NCI-H2196 (cell line): ENCODE data around the gene TNS1.

Experiments used
- DNase-seq: peaks from one replicate; lab custom pipeline; 2025; ENCODE audit not compliant: unreplicated experiment; lab: John Stamatoyannopoulos, UW

Gene TNS1

DNA sequence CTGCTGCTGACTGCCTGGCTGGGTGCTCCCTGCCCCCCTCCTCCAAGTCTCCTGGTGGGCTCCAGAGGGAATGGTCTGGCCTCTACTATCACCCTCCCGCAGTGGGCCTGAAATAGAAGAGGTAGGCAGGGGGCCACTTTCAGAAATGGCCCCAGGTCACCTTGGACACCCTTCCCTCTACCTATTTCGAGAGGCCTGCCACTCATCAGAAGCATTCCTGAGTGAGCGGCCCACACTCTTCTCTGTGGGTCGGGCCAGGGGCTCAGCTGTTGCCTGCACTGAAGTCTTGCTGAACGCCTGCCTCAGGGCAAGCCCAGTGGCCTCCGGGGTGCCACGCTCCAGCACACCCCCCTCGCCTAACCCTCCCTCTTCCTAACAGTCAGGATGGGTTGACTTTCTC, 124.9 kb downstream of the TNS1 start:
- no peak for DNase-seq

- no peak for DNase-seq
Observed at GRCh38 chr2:217876253-217876570, 126.6 kb downstream of the TNS1 start.

DNA sequence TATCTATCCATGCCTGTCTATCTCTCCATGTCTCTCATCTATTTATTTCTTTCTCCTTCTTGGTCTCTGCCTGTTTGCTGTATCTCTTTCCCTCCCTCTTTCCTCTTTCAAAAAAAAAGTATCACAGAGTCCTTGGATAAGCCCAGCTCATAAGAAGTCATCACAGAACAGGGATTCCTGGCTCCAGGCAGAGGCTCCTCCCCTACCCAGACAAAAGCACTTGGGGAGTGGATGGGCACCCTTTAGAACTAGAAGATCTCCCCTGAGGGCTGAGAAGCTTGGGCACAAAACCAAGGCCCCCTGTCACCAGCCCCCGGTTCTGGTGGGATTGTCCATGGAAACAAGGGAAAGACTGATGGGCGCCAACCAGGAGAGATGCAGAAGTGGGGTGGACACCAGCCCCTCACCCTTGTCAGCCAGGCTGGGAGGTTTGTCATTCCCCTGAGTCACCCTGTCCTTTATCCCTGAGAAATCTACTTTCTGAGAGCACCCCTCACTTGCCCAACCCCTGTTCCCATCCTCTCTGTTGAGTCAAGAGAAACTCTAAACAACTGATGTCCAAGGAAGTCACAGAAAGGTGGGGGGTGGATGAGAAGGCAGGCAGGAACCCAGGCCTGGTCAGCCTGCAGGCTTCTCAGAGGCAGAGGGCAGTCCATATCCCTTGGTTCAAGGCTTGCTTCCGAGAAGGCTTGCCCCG, 127.1 kb downstream of the TNS1 start:
- DNase-seq: no peak

DNA sequence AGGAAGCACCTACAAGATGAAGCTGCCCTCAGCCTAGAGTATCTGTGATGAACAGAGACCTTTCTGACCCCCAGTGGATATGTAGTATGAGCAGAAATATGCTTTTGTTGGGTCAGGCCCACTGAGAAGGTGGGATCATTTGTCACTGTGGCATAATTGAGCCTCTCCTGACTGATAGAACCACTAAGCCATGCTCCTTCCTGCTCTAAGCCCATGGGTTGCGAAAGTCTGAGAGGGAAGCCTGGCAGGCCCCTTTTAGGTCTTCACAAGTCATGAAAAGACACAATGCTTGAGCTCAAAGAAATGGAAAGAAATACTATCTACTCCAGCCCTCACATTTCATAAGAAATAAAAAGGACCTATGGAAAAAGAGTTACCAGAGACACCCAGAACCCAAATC, 127.7 kb downstream of the TNS1 start:
- DNase-seq: no peak

DNA sequence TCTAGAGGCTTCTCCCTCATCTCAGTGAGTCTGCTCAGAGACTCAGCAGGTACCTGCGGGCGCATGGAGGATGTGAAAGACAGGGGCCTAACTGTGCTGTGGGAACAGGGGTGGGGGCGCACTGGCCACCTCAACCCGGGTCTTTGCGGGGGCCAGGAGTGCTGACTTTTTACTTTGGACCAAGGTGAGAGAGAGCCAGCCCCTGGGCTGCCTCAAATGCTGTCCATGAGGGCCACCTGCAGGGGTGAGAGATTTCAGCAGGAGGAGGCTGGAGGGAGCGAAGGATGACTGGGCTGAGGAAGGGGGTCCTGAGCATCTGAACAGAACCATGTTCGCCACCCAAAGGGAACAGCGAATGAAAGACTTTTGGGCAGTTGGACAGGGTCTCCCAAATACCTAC, 129.4 kb downstream of the TNS1 start:
- DNase-seq: no peak

GRCh38 chr2:217872319-217872718, 130.5 kb downstream of the TNS1 start:
- no peak for DNase-seq

- DNase-seq: no peak
Observed at GRCh38 chr2:217870528-217871011, 132.2 kb downstream of the TNS1 start.

GRCh38 chr2:217868911-217869334, 133.9 kb downstream of the TNS1 start:
- DNase-seq: no peak

- no peak for DNase-seq
Observed at GRCh38 chr2:217868265-217868892, 134.4 kb downstream of the TNS1 start.

DNA sequence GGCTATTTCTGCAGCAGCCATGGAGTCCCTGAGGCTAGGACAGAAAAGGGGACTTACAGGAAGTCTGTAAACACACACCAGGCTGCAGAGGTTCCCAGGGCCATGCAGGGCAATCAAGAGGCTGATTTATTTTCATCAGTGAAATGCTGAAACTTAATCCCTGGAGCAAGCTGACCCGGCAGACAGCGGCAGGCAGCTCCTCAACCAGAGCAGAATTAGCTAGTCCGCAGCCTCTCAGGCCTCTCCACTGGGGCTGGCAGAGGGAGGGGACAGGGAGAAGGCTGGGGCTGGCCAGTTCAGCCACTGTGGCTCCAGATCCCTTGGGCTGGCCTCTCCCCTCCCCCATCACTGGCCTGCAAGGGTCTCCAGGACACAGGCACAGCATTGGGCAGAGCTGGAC, 136.3 kb downstream of the TNS1 start:
- DNase-seq: no peak

DNA sequence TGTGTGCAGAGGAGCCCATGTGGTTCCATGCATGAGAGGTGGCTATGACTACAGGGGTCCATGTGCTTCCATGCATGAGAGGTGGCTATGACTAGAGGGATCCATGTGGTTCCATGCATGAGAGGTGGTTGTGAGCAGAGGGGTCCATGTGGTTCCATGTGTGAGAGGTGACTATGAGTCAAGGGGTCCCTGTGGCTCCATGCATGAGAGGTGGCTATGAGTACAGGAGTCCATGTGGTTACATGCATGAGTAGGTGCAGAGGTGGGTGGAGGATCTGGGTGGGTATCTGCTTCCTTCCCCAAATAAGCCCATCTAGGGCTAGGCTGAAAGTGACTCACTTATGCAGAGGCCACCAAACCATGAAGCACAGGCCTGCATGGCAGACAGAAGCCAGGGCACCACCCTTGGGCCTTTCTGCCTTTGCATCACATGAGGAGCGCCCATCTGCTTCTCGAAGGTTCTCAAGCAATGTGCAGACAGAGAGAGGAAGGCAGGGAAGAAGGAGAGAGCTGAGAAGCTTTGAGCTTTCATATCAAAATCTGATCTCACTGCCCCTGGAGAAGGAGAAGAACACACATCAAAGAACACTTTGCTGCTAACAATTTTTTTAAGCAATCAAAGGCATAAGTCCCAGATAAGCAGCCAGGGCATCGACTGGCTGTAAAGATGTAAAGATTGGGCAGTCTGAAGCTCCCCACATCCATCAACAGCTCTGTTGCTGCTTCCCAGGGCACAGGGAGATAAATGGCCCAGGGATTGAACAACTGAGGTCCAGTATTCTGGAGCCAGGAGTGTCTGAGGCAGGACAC, 137.6 kb downstream of the TNS1 start:
- no peak for DNase-seq

- no peak for DNase-seq
Observed at GRCh38 chr2:217863883-217864282, 138.9 kb downstream of the TNS1 start.

DNA sequence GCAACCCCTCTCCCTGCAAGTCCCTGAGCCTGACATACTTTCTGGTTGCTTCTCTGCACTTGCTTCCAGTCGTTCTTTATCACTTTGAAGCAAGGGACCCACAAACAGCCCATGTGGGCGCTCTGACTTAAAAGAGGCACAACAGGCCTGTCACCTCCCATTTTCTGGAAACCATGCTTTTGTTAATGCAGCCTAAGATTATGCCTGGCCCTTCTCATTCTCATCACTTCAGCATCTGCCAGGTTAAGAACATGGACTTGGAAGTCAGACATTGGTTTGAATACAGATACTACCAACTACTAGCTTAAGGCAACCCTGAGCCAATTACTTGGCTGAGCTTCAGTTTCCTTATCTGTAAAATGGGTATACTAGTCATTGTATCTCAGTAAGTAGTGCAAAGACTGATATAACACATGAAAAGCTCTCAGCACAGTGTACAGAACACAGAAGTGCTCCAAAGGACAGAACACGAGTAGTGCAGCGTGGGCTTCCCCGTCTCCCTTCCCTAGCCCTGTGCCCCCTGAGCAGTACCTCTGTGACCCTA, 141.4 kb downstream of the TNS1 start:
- no peak for DNase-seq

GRCh38 chr2:217859926-217860325, 142.9 kb downstream of the TNS1 start:
- DNase-seq: no peak

GRCh38 chr2:217858519-217859491, 144.0 kb downstream of the TNS1 start:
- DNase-seq: peak; percentile 14

DNA sequence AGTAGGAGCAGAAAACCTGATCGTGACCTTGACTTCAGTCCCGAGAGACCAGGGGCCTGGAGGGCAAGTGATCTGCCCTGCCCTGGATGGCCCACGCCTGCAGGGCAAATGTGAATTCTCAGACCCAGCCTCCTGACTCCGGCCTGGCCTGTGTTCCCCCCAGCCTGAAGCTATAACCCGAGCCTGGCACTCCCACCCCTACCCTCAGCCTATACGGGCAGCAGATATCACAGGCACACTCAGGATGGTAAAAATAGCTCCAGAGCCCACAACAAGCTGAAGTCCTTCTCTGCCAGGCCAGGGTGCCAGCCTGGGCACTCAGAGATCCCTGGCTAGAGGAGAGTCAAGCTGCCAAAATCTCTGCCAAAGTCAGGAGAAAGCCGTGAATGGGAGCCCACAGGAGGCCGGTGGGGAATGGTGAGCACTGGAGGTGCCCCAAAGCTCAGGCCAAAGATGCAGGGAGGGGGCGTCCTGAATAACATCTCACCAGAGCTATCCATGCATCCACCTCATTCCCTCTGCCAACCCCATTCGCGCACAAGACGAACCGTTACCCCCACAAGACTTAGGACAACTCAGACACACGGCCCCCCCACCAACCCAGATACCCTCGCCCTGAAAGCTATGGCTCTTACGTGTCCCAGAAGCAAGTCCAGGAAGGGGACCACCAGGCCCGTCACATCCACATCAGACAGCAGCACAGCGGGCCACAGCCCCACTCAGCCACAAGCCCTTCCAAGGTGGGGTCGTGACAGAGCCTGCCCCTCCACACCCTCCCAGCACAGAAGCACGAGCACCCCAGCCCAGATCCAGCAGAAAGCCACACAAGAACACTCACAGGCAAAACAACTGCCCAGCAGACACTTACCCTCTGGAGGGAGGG, 144.9 kb downstream of the TNS1 start:
- no peak for DNase-seq

DNA sequence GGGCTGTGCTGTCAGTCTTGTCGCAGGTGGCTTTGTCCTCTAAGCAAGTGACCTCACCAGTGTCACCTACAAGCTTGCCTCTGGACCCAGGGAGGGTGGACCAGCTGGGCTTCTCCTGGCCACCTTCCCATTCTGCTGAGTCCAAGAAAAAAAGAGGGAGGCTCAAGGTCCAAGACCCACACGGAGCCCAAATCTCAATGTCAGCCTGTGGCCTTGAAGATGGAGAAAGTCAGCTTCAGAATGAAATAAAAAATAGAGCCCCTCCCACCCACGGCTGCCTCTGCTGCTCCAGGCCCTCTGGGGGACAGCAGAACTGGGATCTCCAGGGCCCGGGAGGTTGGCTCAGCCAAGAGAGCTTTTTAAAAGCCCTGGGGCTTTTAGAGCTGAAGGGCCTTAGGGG, 145.9 kb downstream of the TNS1 start:
- no peak for DNase-seq

GRCh38 chr2:217856159-217856558, 146.6 kb downstream of the TNS1 start:
- no peak for DNase-seq

GRCh38 chr2:217854684-217855420, 147.9 kb downstream of the TNS1 start:
- no peak for DNase-seq
